ENCODE data around the gene ARPC4. TPM values are rescaled to one million over a fixed set of nuclear protein-coding genes. Genes with fewer than 3 reads are reported as not detected.
"Not testable (repeated sequence)": the region's sequence is repeated elsewhere in the genome, so short reads cannot be mapped to it uniquely, and the experiment has no call there.

Gene ARPC4
- total RNA-seq, 2 experiments from 2014 or later = 299 to 300 TPM

DNA sequence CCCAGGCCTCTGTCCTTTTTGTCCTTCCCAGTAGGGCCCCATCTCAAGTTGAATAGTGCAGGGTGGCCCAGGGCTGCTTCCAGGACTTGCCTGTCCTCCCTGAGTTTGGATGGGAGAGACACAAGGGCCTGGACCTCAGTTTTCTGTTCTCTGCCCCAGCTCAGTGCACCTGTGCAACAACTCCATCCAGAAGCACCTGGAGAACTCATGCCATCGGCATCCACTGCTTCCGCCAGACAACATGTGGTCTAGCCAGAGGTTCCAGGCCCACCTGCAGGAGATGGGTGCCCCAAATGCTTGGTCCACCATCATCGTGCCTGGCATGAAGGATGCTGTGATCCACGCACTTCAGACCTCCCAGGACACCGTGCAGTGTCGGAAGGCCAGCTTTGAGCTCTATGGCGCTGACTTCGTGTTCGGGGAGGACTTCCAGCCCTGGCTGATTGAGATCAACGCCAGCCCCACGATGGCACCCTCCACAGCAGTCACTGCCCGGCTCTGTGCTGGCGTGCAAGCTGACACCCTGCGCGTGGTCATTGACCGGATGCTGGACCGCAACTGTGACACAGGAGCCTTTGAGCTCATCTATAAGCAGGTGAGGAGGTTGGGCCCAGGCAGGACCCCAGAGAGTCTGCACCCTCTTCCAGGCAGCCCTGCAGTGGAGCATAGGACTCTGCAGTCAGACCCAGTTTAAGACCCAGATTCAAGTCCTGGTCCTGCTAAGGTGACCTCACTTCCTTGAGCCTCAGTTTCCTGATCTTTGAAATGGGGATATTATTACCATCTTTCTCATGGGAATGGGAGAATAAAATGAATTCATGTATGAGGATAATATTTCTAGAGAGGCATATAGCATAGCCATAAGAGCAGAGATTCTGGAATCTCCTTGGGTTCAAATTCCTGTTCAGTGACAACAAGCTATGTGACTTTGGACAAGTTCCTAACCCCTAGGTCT lies 36.2 kb downstream of the ARPC4 start:
- ChIA-PET CTCF (interaction anchor here (0.9 to 1.5 kb wide), 2 partner anchors 20 to 34 kb away, joined by 3 to 4 read pairs; no protein-coding TSS in a partner anchor), POLR2A (no interaction called here)

DNA sequence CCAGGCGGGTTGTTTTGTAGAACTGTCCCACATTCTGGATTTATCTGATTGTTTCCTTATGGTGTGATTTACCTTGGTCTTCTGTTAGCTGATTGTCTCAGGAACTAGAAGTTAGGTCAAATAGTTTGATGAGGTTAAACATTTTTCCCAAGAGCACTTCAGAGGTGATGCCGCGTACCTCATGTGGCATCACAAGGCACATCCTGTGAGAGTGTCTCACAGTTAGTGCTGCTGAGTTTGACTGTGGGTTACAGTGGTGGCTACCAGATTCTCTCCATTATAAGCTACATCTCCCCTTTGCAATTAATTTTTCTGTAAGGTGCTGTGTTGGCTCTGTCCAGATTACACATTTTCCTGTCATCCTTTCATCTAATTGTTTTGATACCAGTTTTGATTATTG lies 38.4 kb downstream of the ARPC4 start:
- ChIA-PET POLR2A (interaction anchor here (0.6 to 1.2 kb wide), 2 partner anchors 9 to 71 kb away, joined by 3 to 6 read pairs; partner anchors contain the start of gene IL17RE), CTCF (no interaction called here)

DNA sequence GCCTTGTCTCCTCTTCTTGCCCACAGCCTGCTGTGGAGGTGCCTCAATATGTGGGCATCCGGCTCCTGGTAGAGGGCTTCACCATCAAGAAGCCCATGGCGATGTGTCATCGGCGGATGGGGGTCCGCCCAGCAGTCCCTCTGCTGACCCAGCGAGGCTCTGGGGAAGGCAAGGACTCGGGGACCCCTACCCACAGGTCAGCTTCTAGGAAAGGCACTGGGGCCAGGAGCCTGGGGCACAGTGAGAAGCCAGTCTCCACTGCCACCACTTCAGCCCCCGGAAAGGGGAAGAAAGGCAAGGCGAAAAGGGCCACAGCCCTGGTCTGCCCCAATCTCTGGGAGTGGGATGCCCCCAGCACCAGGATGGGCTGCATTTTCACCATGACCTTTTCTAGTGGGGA lies 40.2 kb downstream of the ARPC4 start:
- CTCF ChIA-PET = interaction anchor here (1.1 kb wide), 1 partner anchor 74 kb away, joined by 3 read pairs; no protein-coding TSS in a partner anchor
- POLR2A ChIA-PET = no interaction called here

DNA sequence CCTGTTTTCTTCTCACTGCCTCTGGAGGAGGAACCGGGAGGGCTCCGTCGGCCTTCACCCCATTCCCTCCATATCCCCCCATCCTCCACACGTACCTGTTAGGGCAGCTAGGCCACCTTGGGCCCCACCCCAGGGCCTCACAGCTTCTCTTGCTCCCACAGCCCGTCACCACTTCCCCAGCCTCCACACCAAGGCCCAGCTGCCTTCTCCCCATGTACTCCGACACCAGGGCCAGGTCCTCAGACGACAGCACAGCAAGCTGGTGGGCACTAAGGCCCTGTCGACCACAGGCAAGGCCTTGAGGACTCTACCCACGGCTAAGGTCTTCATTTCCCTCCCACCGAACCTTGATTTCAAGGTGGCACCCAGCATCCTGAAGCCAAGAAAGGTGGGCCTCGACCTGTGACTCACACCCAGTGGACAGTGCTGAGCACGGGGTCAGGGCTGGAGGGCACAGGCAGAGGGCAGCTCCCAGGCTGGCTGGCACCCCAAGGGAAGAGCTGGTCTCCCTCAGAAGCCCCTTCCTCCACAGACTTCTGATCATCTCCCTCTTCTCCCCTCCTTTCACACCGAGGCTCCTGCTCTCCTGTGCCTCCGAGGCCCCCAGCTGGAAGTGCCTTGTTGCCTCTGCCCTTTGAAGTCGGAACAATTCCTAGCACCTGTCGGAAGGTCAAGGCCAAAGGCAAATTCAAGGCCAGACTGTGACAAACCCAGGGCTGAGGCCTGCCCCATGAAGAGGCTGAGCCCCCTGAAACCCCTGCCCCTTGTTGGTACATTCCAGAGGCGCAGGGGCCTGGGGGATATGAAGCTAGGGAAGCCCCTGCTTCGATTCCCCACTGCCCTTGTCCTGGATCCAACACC lies 41.9 kb downstream of the ARPC4 start:
- ChIA-PET POLR2A (no interaction called here), CTCF (interaction anchor here (1.0 kb wide), 1 partner anchor 31 kb away, joined by 3 read pairs; no protein-coding TSS in a partner anchor)

DNA sequence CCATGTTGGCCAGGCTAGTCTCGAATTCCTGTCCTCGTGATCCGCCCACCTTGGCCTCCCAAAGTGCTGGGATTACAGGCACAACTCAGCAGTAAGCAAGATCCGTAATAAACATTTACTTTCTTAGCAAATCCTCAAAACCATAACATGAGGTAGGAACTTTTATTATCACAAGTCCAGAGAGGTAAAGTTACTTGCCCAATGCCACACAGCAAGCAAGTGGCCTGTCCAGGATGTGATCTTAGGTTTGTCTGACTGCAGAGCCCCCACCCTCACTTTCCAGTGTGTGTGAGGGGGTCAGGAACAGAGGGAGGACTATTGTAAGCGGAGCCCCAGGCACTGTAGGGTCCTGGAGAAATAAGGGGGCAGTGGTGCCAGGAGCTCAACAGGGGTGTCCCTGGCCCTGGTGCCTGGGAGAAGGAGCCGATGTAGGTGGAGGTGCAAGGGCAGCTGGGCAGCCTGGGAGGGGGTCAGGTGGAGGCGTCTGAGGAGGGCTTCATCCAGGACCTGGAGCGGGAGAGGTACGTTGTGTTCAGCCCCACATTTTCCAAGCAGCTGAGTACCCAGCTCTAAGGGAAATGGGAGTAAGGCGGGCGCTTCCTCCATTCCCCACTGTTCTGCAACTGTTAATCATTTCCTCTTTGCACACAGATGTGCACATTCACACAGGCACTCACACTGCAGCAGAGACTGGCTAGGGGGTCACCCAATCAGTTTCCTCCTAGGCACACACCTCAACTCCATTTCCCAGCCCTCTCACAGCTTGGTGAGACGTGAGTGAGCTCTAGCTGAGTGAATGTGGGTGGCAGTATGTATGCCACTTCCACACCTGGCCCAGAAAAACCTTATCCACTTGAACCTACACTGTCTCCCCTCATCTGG lies 45.1 kb downstream of the ARPC4 start:
- ChIA-PET CTCF (no interaction called here), POLR2A (interaction anchor here (0.6 kb wide), 1 partner anchor 412 kb away, joined by 3 read pairs; no protein-coding TSS in a partner anchor)

DNA sequence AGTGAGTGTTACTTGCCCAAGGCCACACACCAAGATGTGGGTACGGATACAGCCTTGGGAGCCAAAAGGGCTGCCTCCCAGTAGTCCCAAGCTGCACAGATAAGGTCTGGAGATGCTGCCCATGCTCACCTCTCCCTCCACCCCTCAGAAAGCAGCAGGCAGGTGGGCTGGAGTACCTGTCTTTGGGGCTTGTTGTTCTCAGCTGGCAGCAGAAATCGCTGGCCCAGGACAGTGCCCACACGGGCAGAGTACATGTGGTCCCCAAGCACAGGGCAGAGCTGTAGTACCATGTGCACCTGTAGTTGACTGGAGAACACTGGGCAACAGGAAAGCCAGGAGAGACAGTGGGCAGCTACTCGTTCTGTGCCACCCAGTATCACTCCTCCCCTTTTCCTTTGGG lies 46.0 kb downstream of the ARPC4 start:
- ChIA-PET CTCF (interaction anchor here (1.1 kb wide), 1 partner anchor 12 kb away, joined by 3 read pairs; no protein-coding TSS in a partner anchor), POLR2A (no interaction called here)

DNA sequence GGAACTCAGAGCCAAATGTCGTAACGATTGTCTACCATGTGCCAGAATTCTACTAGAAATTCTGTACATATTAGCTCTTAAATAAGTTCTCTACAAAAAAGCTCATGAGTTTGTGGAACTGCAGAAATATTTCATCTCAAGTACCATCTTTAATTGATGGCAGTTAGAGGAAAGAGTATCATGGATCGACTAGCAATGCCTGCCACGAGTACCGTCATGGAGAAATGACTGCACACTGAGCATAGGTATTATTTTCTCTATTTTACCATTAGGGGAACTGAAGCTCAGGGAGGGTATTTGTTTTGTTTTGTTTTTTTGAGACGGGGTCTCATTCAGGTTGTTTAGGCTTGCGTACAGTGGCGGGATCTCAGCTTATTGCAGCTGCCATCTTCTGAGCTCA lies 48.1 kb downstream of the ARPC4 start:
- ChIA-PET POLR2A (no interaction called here), CTCF (interaction anchor here (1.0 kb wide), 1 partner anchor 31 kb away, joined by 3 read pairs; the partner anchor contains the start of gene TTLL3)

DNA sequence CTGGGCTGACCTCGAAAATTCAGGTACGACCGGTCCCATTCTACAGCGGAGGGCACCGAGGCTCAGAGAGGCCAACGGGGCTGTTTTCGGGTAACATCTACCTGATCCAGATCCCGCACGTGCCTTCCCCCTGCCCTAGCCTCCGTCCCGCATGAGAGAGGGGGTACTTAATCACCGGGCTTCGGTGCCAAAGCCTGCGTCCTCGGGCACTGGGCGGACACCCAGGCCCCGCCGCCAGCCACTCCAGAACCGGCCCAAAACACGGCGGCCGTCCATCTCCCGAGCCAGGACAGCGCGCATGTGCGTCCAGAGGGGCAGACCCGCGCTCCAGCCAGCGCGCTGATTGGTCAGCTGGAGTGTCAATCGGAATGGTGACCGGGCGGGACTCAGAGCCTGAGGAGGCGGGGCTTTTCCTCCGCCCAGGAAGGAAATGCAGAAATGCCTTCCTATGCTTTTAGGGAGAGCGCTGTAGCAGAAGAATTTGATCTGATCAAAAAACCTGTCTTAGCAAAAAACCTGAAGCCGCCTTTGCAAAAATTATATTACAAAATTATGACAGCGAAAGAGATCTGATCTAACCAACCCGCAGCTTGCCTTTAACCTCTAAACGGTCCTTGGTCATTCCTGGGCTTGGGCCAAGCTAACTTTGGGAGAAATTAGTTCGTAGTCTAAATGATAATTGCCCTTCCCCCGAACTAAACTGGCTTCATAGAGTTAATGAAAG lies 51.0 kb downstream of the ARPC4 start, which contains the start of gene RPUSD3:
RPUSD3 (minus strand) TSS at position 294 of the 724 bp plus-strand sequence; CDS start at position 276, 18 bp downstream.
- ChIA-PET CTCF (interaction anchor here (0.7 to 2.2 kb wide), 7 partner anchors 34 to 168 kb away, joined by 3 to 5 read pairs (median 3); no protein-coding TSS in a partner anchor), POLR2A (interaction anchor here (0.6 to 1.8 kb wide), 6 partner anchors 9 to 383 kb away, joined by 3 to 5 read pairs (median 4); partner anchors contain the start of genes CRELD1, JAGN1 and PRRT3)

DNA sequence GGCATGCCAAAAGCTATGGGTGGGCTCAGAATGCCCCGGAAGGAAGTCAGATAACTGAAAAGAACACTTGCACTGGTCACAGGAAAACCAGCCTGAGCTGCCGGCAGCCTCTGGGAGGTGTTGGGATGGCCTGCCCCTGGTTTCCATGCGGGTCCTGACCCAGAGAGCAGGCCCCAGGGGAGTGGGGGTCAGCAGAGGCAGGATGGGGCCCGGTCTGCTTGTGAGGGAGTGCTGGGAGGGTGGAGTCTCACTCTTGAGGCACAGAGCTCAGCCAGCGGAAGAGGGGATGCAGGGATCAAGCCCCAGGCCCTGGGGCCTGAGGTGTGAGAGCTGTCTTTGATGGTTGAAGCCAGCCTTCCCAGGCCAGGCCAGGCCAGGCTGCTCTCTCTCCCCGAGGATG lies 53.3 kb downstream of the ARPC4 start:
- ChIA-PET POLR2A (no interaction called here), CTCF (interaction anchor here (0.7 to 1.6 kb wide), 4 partner anchors 66 to 169 kb away, joined by 3 to 5 read pairs (median 4); no protein-coding TSS in a partner anchor)

DNA sequence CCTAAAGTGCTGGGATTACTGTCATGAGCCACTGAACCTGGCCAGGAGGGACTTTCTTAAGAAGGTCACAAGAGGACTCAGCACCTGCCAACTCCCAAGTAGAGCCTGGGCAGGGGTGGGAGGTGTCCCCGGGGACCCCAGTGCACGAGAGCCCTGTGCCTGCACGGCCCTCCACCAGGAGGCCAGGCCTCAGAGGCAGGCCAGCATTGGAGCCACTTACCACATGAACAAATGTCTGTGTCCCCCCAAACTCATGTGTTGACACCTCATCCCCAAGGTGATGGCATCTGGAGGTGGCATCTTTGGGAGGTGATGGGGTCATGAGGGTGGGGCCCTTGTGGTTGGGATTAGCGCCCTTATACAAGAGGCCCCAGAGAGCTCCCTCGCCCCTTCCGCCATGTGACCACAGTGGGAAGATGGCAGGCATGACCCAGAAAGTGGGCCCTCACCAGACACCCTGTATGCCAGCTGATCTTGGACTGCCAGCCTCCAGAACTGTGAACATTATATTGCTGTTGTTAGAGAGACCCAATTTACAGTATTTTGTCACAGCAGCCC lies 54.1 kb downstream of the ARPC4 start:
- ChIA-PET CTCF (interaction anchor here (0.6 to 1.6 kb wide), 5 partner anchors 65 to 354 kb away, joined by 3 to 7 read pairs (median 4); no protein-coding TSS in a partner anchor), POLR2A (no interaction called here)

DNA sequence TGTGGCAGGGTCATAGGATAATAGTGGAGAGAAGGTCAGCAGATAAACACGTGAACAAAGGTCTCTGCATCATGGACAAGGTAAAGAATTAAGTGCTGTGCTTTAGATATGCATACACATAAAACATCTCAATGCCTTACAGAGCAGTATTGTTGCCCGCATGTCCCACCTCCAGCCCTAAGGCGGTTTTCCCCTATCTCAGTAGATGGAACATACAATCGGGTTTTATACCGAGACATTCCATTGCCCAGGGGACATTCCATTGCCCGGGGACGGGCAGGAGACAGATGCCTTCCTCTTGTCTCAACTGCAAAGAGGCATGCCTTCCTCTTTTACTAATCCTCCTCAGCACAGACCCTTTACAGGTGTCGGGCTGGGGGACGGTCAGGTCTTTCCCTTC lies 55.0 kb downstream of the ARPC4 start:
- CTCF ChIA-PET = not testable (repeated sequence)
- POLR2A ChIA-PET = interaction anchor here (0.6 kb wide), 1 partner anchor 405 kb away, joined by 4 read pairs; no protein-coding TSS in a partner anchor

DNA sequence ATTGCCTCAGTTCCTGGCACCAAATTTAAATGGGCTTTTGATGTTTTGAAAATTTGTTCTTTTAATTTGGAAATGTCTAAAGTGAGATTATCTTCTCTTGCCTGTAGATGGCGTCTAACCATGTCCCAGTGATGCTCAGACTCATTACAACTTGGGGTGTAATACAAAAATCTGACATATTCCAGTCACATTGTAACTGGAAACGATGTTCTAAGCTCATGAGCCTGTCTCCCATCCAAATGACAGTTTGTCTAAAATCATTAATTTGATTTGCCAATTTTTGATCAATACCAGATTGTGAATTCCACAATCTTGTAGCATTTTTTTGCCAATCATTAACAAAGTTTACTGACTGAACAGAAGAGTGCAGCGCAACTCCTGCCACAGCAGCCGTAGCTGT lies 56.0 kb downstream of the ARPC4 start:
- POLR2A ChIA-PET = not testable (repeated sequence)
- CTCF ChIA-PET = interaction anchor here (0.7 to 0.8 kb wide), 2 partner anchors 19 to 103 kb away, joined by 3 read pairs; partner anchors contain the start of gene PRRT3

DNA sequence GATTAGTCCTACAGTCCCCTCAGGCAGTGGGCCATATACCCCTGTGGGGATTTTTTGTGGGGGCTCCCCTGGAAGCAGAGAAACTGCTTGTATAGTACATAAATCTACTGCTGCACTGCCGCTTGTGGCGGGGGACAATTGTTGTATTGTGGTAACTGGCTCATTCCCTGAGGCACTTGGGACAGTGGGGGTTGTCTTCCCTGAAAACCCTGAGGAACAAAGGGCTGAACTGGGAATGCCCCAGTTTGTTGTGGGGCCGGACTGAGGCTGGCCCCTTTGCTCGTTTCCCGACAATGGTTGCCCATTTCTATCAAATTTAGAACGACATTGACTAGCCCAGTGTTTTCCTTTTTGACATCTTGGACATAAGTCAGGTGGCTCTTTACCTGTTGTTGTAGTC lies 58.5 kb downstream of the ARPC4 start:
- POLR2A ChIA-PET, CTCF ChIA-PET: not testable (repeated sequence)

DNA sequence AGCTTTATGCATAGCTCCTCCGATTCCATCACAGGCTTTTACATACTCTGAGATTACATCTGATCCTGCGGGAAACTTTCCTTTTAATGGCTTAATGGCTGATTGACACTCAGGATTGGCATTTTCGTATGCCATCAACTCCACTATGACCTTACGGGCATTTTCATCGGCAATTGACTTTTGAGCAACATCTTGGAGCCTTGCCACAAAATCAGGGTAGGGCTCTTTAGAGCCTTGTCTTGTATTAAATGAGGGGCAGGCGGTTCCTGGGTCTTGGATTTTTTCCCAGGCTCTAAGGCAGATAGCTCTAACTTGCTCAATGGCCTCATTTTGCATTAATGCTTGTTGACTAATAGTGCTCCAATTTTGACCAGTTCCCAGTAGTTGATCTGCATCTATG lies 59.0 kb downstream of the ARPC4 start:
- CTCF ChIA-PET, POLR2A ChIA-PET: not testable (repeated sequence)

DNA sequence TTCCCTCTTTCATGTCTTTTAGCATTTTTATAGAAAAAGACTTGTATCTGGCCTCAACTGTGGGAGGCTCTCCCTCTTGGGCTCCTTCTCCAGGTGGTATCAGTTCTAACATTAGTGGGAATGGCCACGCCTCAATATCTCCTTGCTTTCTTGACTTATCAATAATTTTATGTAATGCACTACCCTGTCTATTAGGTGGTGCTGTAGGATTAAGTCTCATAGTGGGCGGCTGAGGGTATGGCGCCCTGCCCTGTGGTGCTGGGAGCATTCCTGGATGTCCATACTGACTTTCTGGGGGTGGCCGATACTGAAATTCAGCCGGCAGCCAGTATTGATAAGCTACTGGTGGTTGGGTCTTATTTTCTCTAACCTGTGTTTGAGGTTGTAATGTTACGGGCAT lies 59.6 kb downstream of the ARPC4 start:
- POLR2A ChIA-PET = interaction anchor here (1.5 kb wide), 1 partner anchor 9 kb away, joined by 3 read pairs; the partner anchor contains the start of gene RPUSD3
- CTCF ChIA-PET = no interaction called here

DNA sequence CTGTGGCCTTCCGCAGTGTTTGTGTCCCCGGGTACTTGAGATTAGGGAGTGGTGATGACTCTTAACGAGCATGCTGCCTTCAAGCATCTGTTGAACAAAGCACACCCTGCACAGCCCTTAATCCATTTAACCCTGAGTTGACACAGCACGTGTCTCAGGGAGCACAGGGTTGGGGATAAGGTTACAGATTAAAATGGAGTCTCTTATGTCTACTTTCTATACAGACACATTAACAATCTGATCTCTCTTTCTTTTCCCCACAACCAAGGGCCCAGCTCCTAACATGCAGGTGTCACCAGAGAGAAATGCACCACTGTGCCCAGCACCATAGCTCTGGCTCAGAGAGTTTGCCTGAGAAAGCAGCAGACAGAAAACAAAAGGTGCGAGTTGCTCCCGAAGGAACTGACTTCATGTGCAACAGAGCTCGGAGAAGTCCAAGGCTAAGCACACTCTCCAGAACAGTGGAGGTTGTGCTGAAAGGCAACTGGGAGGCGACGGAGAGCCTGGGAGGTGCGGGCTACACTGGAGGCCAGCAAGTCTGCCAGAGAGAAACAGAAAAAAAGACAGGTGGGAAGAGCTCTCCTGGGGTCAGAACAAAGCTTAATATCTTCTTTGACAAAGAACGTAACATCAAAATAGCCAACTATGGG lies 61.5 kb downstream of the ARPC4 start:
- POLR2A ChIA-PET = not testable (repeated sequence)
- CTCF ChIA-PET = interaction anchor here (2.0 kb wide), 1 partner anchor 78 kb away, joined by 5 read pairs; no protein-coding TSS in a partner anchor

DNA sequence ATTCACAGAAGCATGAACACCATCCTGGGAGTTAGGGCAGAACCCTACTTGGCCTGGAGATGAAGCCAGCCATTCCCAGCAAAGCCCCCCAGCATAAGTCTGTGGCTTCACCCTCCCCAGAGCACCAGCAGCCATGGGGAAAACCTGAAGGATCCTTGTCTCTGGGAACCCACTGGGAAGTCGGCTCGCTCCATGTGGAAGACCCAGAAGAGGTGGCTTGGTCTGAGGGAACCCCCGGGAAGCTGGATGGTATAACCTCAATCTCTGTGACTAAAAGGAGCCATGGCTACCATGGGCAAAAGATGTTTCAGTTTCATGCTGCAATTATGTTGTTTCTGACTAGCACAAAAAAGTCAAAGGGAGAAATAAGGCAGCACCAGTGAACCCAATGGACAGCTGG lies 62.7 kb downstream of the ARPC4 start:
- CTCF ChIA-PET = interaction anchor here (2.0 kb wide), 1 partner anchor 77 kb away, joined by 5 read pairs; no protein-coding TSS in a partner anchor
- POLR2A ChIA-PET = no interaction called here
